Adrenal gland (tissue), 12 donors: ENCODE results near the gene FGA. TPM values are rescaled to one million over a fixed set of nuclear protein-coding genes. Genes with fewer than 3 reads are reported as not detected.

ENCODE experiments used
- DNase-seq, 7 donors: peaks; one replicate each; pipeline ENCODE4 v3.0.0-alpha.2; 2019 to 2020
- H3K27ac ChIP-seq, 5 donors: fragments of 200-600 bp; sonication (generic) in 4 of 5; 1 replicate in 3 of 5; 2 replicates in 2 of 5; pipeline versions ENCODE4 v1.5.1 to v1.8.0; 2016 to 2020; ENCODE audit warnings: mild to moderate bottlenecking in 1 of 5
- H3K27me3 ChIP-seq: fragments of 200-600 bp; 2 replicates; pipeline ENCODE4 v1.8.0; 2021
- H3K36me3 ChIP-seq, 2 donors: fragments of 200-600 bp; replicated peaks in 1 of 2; 1 replicate in 1 of 2; 2 replicates in 1 of 2; pipeline versions ENCODE4 v1.5.1 to v1.8.0; 2018 to 2022
- H3K4me1 ChIP-seq, 2 donors: fragments of 200-600 bp; replicated peaks in 1 of 2; 1 replicate in 1 of 2; 2 replicates in 1 of 2; pipeline versions ENCODE4 v1.5.1 to v1.8.0; 2018 to 2021
- H3K4me3 ChIP-seq, 4 donors: fragments of 200-600 bp; sonication (generic) in 3 of 4; one replicate each; pipeline ENCODE4 v1.5.1; 2016 to 2018
- H3K9me3 ChIP-seq, 3 donors: fragments of 200-600 bp; sonication (generic) in 1 of 3; replicated peaks in 1 of 3; 1 replicate in 2 of 3; 2 replicates in 1 of 3; pipeline versions ENCODE4 v1.5.1 to v1.8.0; 2016 to 2021
- CTCF ChIP-seq, 6 experiments: fragments of 450-650 bp in 4 of 6; fragments of 200-600 bp in 2 of 6; sonication (generic) in 1 of 6; IDR thresholded peaks; 1 replicate in 5 of 6; 2 replicates in 1 of 6; pipeline versions ENCODE4 v1.5.1 to v1.8.0; 2016 to 2021; ENCODE audit warnings: antibody characterized with exemption in 6 of 6, mild to moderate bottlenecking in 2 of 6, moderate library complexity in 1 of 6
- POLR2A ChIP-seq, 2 donors: fragments of 450-650 bp; IDR thresholded peaks; one replicate each; pipeline ENCODE4 v1.6.1; 2017; ENCODE audit warnings: antibody characterized with exemption in 2 of 2, mild to moderate bottlenecking in 2 of 2, moderate library complexity in 1 of 2
- WGBS, 4 donors: extraction: QIAGEN DNeasy Blood & Tissue Kit in 2 of 4; methylation state at CpG; one replicate each; pipeline versions ENCODE4 v1.1.5 to v1.1.7; 2013 to 2017; 5-methylcytosine and 5-hydroxymethylcytosine counted together
- intact Hi-C, 2 donors: fragments of 100-400 bp; cut with DNase I; formaldehyde crosslinking; loops; one replicate each; pipeline versions ENCODE4 v1.14.1 to v1.15.0; 2022 to 2023
- polyA plus RNA-seq, 3 donors: library from polyadenylated mRNA; stranded (reverse); fragments of 200-250 nt in 2 of 3; fragments of 350-450 nt in 1 of 3; fragmentation: Illumina TruSeq in 1 of 3; extraction: RNeasy Lipid Tissue Mini Kit (QIAGEN cat#74804) in 1 of 3; gene quantifications; one replicate each; pipeline ENCODE4 v1.2.3, GENCODE V29; 2013 to 2014
- total RNA-seq, 9 donors: library from RNA; depleted of rRNA in 4 of 9; stranded (reverse); fragments of >200 nt in 4 of 9; fragments of 120-200 nt in 1 of 9; fragmentation: NEBNext Ultra II Directional in 1 of 9; extraction: Animal tissue kit (Norgen Biotek cat#: 25700) in 1 of 9; gene quantifications; one replicate each; pipeline versions ENCODE4 v1.1.0 to v1.2.4, GENCODE V29; 2013 to 2023
- donor health status: healthy with polysubstance abuse.
- donor health status: Bipolar disorder and iron deficiency.
- donor health status: DM: yes; HTN: yes; CAD: no.
- donor health status: DM: no; HTN: no; CAD: no.
- donor health status: DM: no; HTN: no; CAD: no.
- donor health status: DM: yes; HTN: yes; CAD: no.

The FGA gene
- total and polyA plus RNA-seq, 12 donors: 0.03 to 4.9 (median 0.72) TPM; not detected in 3

GRCh38 chr4:154626793-154627484, 36.4 kb upstream of the FGA start:
- no peaks in the 10 kb centered on the region for H3K9me3 ChIP-seq
- 5 to 17% (median 7%) methylated on average over 16 to 48 of the region's 48 CpGs for WGBS, 4 donors
- TF ChIP-seq POLR2A (IDR thresholded peaks at IDR 0.05) (no peak), CTCF (IDR thresholded peaks at IDR 0.05) (peak in 4 of 6 experiments; percentile 7 to 36 (median 20))
- H3K4me1 ChIP-seq: peaks cover 0 to 7% of the 10 kb centered on the region in 2 donors
- H3K36me3 ChIP-seq: no peaks in the 10 kb centered on the region
- DNase-seq: peak in 6 of 7 donors; percentile 18 to 41 (median 33)
- intact Hi-C loops: no loop called here
- peak overlapping the region in 1 of 4 donors; percentile 44 for H3K4me3 ChIP-seq
- no peak overlapping the region for H3K27ac ChIP-seq
- H3K27me3 ChIP-seq: peaks cover 22% of the 10 kb centered on the region

- H3K27me3 ChIP-seq: peaks cover 22% of the 10 kb centered on the region
- no peak for DNase-seq
- H3K27ac ChIP-seq: no peak overlapping the region
- H3K36me3 ChIP-seq: no peaks in the 10 kb centered on the region
- no peak overlapping the region for H3K4me3 ChIP-seq
- TF ChIP-seq POLR2A (IDR thresholded peaks at IDR 0.05) (no peak), CTCF (IDR thresholded peaks at IDR 0.05) (no peak)
- WGBS, 4 donors: 74 to 95% (median 86%) methylated on average over 3 of the region's 3 CpGs
- H3K4me1 ChIP-seq: peaks cover 0 to 7% of the 10 kb centered on the region in 2 donors
- intact Hi-C loops: no loop called here
- no peaks in the 10 kb centered on the region for H3K9me3 ChIP-seq
These were observed 35.4 kb upstream of the FGA start for GRCh38 chr4:154625971-154626370.

GRCh38 chr4:154623995-154624394, 33.5 kb upstream of the FGA start:
- peaks cover 18% of the 10 kb centered on the region for H3K27me3 ChIP-seq
- H3K27ac ChIP-seq: no peak overlapping the region
- no peaks in the 10 kb centered on the region for H3K36me3 ChIP-seq
- TF ChIP-seq CTCF (IDR thresholded peaks at IDR 0.05) (no peak), POLR2A (IDR thresholded peaks at IDR 0.05) (no peak)
- WGBS, 4 donors: 71 to 83% (median 77%) methylated on average over 7 of the region's 7 CpGs
- H3K4me3 ChIP-seq: no peak overlapping the region
- DNase-seq: no peak
- H3K9me3 ChIP-seq: no peaks in the 10 kb centered on the region
- intact Hi-C loops: loop anchor here (5.0 kb wide), 2 partner anchors 67 to 72 kb away; partner anchors contain the start of gene PLRG1 (in 1 of the 2)
- H3K4me1 ChIP-seq: peaks cover 0 to 7% of the 10 kb centered on the region in 2 donors

- intact Hi-C loops: loop anchor here (5.0 kb wide), 2 partner anchors 66 to 71 kb away; partner anchors contain the start of gene PLRG1 (in 1 of the 2)
- peaks cover 17% of the 10 kb centered on the region for H3K27me3 ChIP-seq
- peaks cover 0 to 7% of the 10 kb centered on the region in 2 donors for H3K4me1 ChIP-seq
- WGBS, 4 donors: 57 to 70% (median 64%) methylated on average over 3 of the region's 3 CpGs
- no peak overlapping the region for H3K27ac ChIP-seq
- TF ChIP-seq CTCF (IDR thresholded peaks at IDR 0.05) (no peak), POLR2A (IDR thresholded peaks at IDR 0.05) (no peak)
- no peak for DNase-seq
- no peaks in the 10 kb centered on the region for H3K36me3 ChIP-seq
- no peaks in the 10 kb centered on the region for H3K9me3 ChIP-seq
- no peak overlapping the region for H3K4me3 ChIP-seq
These were observed 32.9 kb upstream of the FGA start for GRCh38 chr4:154623436-154623835.
